ENCODE results near the gene RAET1E. TPM values are rescaled to one million over a fixed set of nuclear protein-coding genes. Genes with fewer than 3 reads are reported as not detected.
"Not testable (repeated sequence)": the region's sequence is repeated elsewhere in the genome, so short reads cannot be mapped to it uniquely, and the experiment has no call there.

Gene RAET1E
- total RNA-seq, 1 donor from 2014 or later, result 27.5 TPM

- no peak overlapping the region for H3K27ac ChIP-seq
Observed at GRCh38 chr6:149852881-149853280, 45.0 kb downstream of the RAET1E start.

GRCh38 chr6:149852180-149852579, 45.7 kb downstream of the RAET1E start:
- Histone ChIP-seq H3K36me3 (no peaks in the 10 kb centered on the region), H3K9me3 (no peaks in the 10 kb centered on the region), H3K27ac (no peak overlapping the region), H3K27me3 (no peaks in the 10 kb centered on the region), H3K4me3 (no peak overlapping the region), H3K4me1 (peaks cover 31% of the 10 kb centered on the region)
- intact Hi-C loops (cut with DNase I), result no loop called here
- peak in 1 of 2 donors; percentile 62 for DNase-seq (ENCODE audit: extremely low spot score in 2 of 2)
- TF ChIP-seq CTCF (IDR thresholded peaks at IDR 0.05) (no peak), POLR2A (IDR thresholded peaks at IDR 0.05) (no peak), POLR2AphosphoS5 (IDR thresholded peaks at IDR 0.05; ENCODE audit: insufficient read depth in 1 of 2, low read depth in 1 of 2) (no peak)

More at GRCh38 chr6:149852881-149853280, 45.0 kb downstream of the RAET1E start:
- Histone ChIP-seq H3K4me1 (peaks cover 30% of the 10 kb centered on the region), H3K4me3 (no peak overlapping the region), H3K9me3 (no peaks in the 10 kb centered on the region), H3K27me3 (no peaks in the 10 kb centered on the region), H3K36me3 (no peaks in the 10 kb centered on the region)
- peak in 1 of 2 donors; percentile 60 for DNase-seq (ENCODE audit: extremely low spot score in 2 of 2)
- intact Hi-C loops (cut with DNase I), result no loop called here
- TF ChIP-seq POLR2AphosphoS5 (IDR thresholded peaks at IDR 0.05; ENCODE audit: insufficient read depth in 1 of 2, low read depth in 1 of 2) (no peak), CTCF (IDR thresholded peaks at IDR 0.05) (no peak), POLR2A (IDR thresholded peaks at IDR 0.05) (no peak)

DNA sequence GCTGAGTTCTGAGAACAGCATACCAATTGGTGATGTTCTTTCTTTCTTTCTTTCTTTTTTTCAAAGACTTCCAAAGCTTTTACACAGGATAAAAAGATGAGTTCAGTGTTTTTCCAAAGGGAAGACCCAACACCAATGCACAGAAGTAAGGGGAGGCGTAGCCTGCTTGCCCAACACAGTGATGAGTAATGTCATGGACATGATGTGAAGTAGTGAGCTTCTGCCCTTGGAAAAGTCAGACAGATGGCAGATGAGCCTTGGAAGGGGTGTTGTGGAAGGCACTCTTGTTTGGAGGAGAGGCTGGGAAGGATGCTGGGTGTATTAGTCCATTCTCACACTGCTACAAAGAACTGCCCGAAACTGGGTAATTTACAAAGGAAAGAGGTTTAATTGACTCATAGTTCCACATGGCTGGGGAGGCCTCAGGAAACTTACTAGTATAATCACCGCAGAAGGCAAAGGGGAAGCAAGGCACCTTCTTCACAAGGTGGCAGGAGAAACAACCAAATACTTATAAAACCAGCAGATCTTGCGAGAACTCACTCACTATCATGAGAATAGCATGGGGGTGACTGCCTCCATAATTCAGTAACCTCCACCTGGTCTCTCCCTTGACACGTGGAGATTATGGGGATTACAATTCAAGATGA, 46.3 kb downstream of the RAET1E start:
- TF ChIP-seq POLR2A (IDR thresholded peaks at IDR 0.05), result no peak
- TF ChIP-seq POLR2AphosphoS5 (IDR thresholded peaks at IDR 0.05; ENCODE audit: insufficient read depth in 1 of 2, low read depth in 1 of 2), result no peak
- no peak for TF ChIP-seq CTCF (IDR thresholded peaks at IDR 0.05)
- no peaks in the 10 kb centered on the region for H3K36me3 ChIP-seq
- DNase-seq (ENCODE audit: extremely low spot score in 2 of 2), result peak in 1 of 2 donors; percentile 22
- H3K4me1 ChIP-seq, result peaks cover 31% of the 10 kb centered on the region
- H3K27me3 ChIP-seq, result no peaks in the 10 kb centered on the region
- H3K27ac ChIP-seq, result no peak overlapping the region
- H3K9me3 ChIP-seq, result no peaks in the 10 kb centered on the region
- H3K4me3 ChIP-seq, result no peak overlapping the region
- intact Hi-C loops (cut with DNase I), result no loop called here

DNA sequence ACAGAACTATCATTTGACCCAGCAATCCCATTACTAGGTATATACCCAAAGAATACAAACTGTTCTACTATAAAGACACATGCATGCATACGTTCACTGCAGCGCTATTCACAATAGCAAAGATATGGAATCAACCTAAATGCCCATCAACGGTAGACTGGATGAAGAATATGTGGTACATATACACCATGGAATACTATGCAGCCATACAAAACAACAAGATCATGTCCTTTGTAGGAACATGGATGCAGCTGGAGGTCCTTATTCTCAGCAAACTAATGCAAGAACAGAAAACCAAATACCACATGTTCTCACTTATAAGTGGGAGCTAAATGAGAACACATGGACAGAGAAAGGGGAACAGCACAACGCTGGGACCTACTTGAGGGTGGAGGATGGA, 49.6 kb downstream of the RAET1E start:
- H3K4me3 ChIP-seq; H3K27me3 ChIP-seq; DNase-seq (ENCODE audit: extremely low spot score in 2 of 2); H3K36me3 ChIP-seq; H3K27ac ChIP-seq; intact Hi-C loops (cut with DNase I); H3K9me3 ChIP-seq: not testable (repeated sequence)
- peaks cover 22% of the 10 kb centered on the region for H3K4me1 ChIP-seq

Other genes starting within 250 kb of the RAET1E start
- gene KATNA1, start 249.4 kb downstream of the RAET1E start, total RNA-seq, result 18.7 TPM
- gene LATS1, start 180.0 kb downstream of the RAET1E start, total RNA-seq, result 28.0 TPM
- gene NUP43, start 151.6 kb downstream of the RAET1E start, total RNA-seq, result 25.0 TPM
- gene PCMT1, start 148.4 kb downstream of the RAET1E start, total RNA-seq, result 105 TPM
- 35.1 TPM for gene LRP11, start 33.8 kb downstream of the RAET1E start, total RNA-seq
- 4.9 TPM for gene RAET1G, start 25.0 kb upstream of the RAET1E start, total RNA-seq
- gene ULBP2, start 43.9 kb upstream of the RAET1E start, total RNA-seq, result not detected
- gene ULBP1, start 65.8 kb upstream of the RAET1E start, total RNA-seq, result not detected
- gene RAET1L, start 127.4 kb upstream of the RAET1E start, total RNA-seq, result 8.3 TPM
- 1.7 TPM for gene ULBP3, start 171.0 kb upstream of the RAET1E start, total RNA-seq
- gene PPP1R14C, start 244.9 kb upstream of the RAET1E start, total RNA-seq, result 23.8 TPM